ENCODE data around the gene GET4.

GRCh38 chr7:921581-922333 is 45.4 kb downstream of the GET4 start:
- no peak for TF ChIP-seq YY1 (IDR thresholded peaks at IDR 0.05; ENCODE audit: insufficient read depth, insufficient read length)
- TF ChIP-seq ZNF274 (IDR thresholded peaks at IDR 0.05; ENCODE audit: low read depth, low read length) = no peak
